Esophagus muscularis mucosa (tissue), 3 donors: ENCODE results near the gene PACSIN1.

Experiments
- POLR2AphosphoS5 ChIP-seq, 2 donors: sonication (generic); formaldehyde crosslinking; IDR thresholded peaks; one replicate each; pipeline ENCODE4 v1.6.1; 2017; ENCODE audit warnings: antibody characterized with exemption in 2 of 2
- TF ChIP-seq, protein P1 (sequence below), 3 experiments: fragments of 200-600 bp in 2 of 3; fragments of 450-650 bp in 1 of 3; sonication (generic) in 2 of 3; IDR thresholded peaks; one replicate each; pipeline ENCODE4 v1.5.1; 2017 to 2019; ENCODE audit warnings: antibody characterized with exemption in 3 of 3, mild to moderate bottlenecking in 2 of 3, moderate library complexity in 1 of 3

DNA sequence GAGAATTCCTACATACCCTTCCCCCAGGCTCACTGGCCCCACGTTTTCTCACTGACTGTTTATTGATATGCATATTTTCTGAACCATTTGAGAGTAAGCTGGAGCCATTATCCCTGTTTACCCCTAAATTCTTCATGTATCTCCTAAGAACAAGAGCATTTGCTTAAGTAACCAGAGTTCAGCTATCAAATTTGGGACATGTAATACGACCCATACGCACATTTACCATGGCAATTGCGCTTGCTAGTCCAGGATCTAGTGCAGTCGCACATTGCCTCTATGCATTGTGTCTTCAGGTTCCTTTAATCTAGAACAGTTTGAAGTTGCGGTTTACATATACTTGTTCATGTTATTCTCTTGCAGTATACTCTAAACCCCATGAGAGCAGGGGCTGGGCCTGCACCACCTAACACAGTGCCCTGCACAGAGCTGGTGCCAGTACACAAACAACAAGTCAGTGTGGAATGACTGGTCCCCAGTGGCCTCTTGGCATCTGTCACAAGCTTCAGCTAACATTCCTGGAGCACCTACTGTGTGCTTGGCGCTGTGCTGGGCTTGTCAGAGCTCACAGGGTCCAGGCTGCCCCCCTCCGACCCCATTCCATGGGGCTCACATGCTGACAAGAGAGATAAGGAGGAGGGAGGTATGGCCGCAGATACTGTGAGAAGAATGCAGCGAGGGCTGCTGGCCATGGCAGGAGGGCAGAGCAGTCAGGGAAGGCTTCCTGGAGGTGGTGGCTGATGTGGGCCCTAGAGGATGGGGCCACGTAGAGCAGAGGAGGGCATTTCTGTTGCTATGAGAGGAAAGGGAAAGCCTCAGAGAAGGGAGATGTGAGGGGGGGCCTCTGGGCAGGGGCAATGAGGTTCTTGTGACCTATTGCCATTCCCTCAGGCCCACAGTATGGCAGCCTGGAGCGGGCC, 62.1 kb downstream of the PACSIN1 start:
- TF ChIP-seq, protein P1, sequence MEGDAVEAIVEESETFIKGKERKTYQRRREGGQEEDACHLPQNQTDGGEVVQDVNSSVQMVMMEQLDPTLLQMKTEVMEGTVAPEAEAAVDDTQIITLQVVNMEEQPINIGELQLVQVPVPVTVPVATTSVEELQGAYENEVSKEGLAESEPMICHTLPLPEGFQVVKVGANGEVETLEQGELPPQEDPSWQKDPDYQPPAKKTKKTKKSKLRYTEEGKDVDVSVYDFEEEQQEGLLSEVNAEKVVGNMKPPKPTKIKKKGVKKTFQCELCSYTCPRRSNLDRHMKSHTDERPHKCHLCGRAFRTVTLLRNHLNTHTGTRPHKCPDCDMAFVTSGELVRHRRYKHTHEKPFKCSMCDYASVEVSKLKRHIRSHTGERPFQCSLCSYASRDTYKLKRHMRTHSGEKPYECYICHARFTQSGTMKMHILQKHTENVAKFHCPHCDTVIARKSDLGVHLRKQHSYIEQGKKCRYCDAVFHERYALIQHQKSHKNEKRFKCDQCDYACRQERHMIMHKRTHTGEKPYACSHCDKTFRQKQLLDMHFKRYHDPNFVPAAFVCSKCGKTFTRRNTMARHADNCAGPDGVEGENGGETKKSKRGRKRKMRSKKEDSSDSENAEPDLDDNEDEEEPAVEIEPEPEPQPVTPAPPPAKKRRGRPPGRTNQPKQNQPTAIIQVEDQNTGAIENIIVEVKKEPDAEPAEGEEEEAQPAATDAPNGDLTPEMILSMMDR (IDR thresholded peaks at IDR 0.05): no peak
- TF ChIP-seq POLR2AphosphoS5 (IDR thresholded peaks at IDR 0.05): no peak
